Testis (tissue), 2 donors: ENCODE results near the gene ARMC12.

Source experiments
- CTCF ChIP-seq, 3 experiments: fragments of 450-650 bp in 2 of 3; fragments of 200-600 bp in 1 of 3; sonication (generic) in 1 of 3; IDR thresholded peaks; one replicate each; pipeline ENCODE4 v1.5.1; 2016 to 2019; ENCODE audit warnings: antibody characterized with exemption in 3 of 3, mild to moderate bottlenecking in 2 of 3, moderate library complexity in 1 of 3
- POLR2A ChIP-seq: fragments of 450-650 bp; IDR thresholded peaks from one replicate; pipeline ENCODE4 v1.6.1; 2017; ENCODE audit warnings: antibody characterized with exemption, mild to moderate bottlenecking, moderate library complexity

GRCh38 chr6:35790683-35791082 lies 53.9 kb downstream of the ARMC12 start:
- TF ChIP-seq CTCF (IDR thresholded peaks at IDR 0.05) (no peak), POLR2A (no peak)
